MM.1S (cell line): ENCODE data around the gene INO80D.

Experiments
- DNase-seq: peaks from one replicate; pipeline ENCODE4 v3.0.0-alpha.2; 2015
- H2AFZ ChIP-seq: fragments of 300-600 bp; sonication (generic); 2 replicates; pipeline ENCODE4 v1.6.0; 2016; ENCODE audit warnings: antibody characterized with exemption, low read length
- H3F3A ChIP-seq: fragments of 300-600 bp; sonication (generic); 2 replicates; pipeline ENCODE4 v1.6.1; 2016; ENCODE audit warnings: mild to moderate bottlenecking, antibody characterized with exemption, low read length, moderate library complexity, mixed read lengths; ENCODE audit not compliant: insufficient read depth
- H3K27ac ChIP-seq: fragments of 300-600 bp; sonication (generic); 2 replicates; pipeline ENCODE4 v1.5.1; 2016; ENCODE audit warnings: mild to moderate bottlenecking, low read length
- H3K27me3 ChIP-seq: fragments of 300-600 bp; sonication (generic); replicated peaks from 2 replicates; pipeline ENCODE4 v1.6.0; 2016; ENCODE audit warnings: low read length; ENCODE audit not compliant: insufficient read depth
- H3K36me3 ChIP-seq: fragments of 300-600 bp; sonication (generic); replicated peaks from 2 replicates; pipeline ENCODE4 v1.6.1; 2016; ENCODE audit warnings: mild to moderate bottlenecking, low read length, mixed read lengths; ENCODE audit not compliant: insufficient read depth
- H3K4me1 ChIP-seq: fragments of 300-600 bp; sonication (generic); 2 replicates; pipeline ENCODE4 v1.6.1; 2016; ENCODE audit warnings: low read length, mixed read lengths
- H3K4me2 ChIP-seq: fragments of 300-600 bp; sonication (generic); 2 replicates; pipeline ENCODE4 v1.6.0; 2016; ENCODE audit warnings: low read depth, low read length
- H3K4me3 ChIP-seq: fragments of 300-600 bp; sonication (generic); 2 replicates; pipeline ENCODE4 v1.5.1; 2016; ENCODE audit warnings: low read length, mixed read lengths
- H3K79me2 ChIP-seq: fragments of 300-600 bp; sonication (generic); 2 replicates; pipeline ENCODE4 v1.6.1; 2016; ENCODE audit warnings: mixed run types, low read length, mixed read lengths
- H3K9ac ChIP-seq: fragments of 300-600 bp; sonication (generic); 2 replicates; pipeline ENCODE4 v1.6.1; 2016; ENCODE audit warnings: low read length, mixed read lengths
- H3K9me2 ChIP-seq: fragments of 300-600 bp; sonication (generic); replicated peaks from 2 replicates; pipeline ENCODE4 v1.6.1; 2016; ENCODE audit warnings: mild to moderate bottlenecking, low read length, mixed read lengths; ENCODE audit not compliant: insufficient read depth
- H3K9me3 ChIP-seq: fragments of 300-600 bp; sonication (generic); replicated peaks from 2 replicates; pipeline ENCODE4 v1.6.1; 2016; ENCODE audit warnings: mild to moderate bottlenecking, low read length, mixed read lengths; ENCODE audit not compliant: insufficient read depth
- H4K20me1 ChIP-seq: fragments of 300-600 bp; sonication (generic); 2 replicates; pipeline ENCODE4 v1.6.1; 2016; ENCODE audit warnings: mild to moderate bottlenecking, low read length, moderate library complexity, mixed read lengths; ENCODE audit not compliant: insufficient read depth
- EZH2 ChIP-seq: fragments of 300-600 bp; sonication (generic); optimal IDR thresholded peaks from 2 replicates; pipeline ENCODE3; 2017; ENCODE audit warnings: low read depth, mild to moderate bottlenecking, antibody characterized with exemption, low read length, mixed read lengths
- EZH2phosphoT487 ChIP-seq: fragments of 300-600 bp; sonication (generic); IDR thresholded peaks from 2 replicates; pipeline ENCODE4 v1.6.1; 2018; ENCODE audit warnings: antibody characterized with exemption, low read length
- TF ChIP-seq, protein P1 (sequence below): fragments of 300-600 bp; sonication (generic); IDR thresholded peaks from 2 replicates; pipeline ENCODE4 v1.5.1; 2016; ENCODE audit warnings: antibody characterized with exemption, low read length, mixed read lengths

INO80D gene

GRCh38 chr2:206069417-206069816 lies 16.6 kb downstream of the INO80D start:
- H3K9me3 ChIP-seq: no peaks in the 10 kb centered on the region
- TF ChIP-seq, protein P1, sequence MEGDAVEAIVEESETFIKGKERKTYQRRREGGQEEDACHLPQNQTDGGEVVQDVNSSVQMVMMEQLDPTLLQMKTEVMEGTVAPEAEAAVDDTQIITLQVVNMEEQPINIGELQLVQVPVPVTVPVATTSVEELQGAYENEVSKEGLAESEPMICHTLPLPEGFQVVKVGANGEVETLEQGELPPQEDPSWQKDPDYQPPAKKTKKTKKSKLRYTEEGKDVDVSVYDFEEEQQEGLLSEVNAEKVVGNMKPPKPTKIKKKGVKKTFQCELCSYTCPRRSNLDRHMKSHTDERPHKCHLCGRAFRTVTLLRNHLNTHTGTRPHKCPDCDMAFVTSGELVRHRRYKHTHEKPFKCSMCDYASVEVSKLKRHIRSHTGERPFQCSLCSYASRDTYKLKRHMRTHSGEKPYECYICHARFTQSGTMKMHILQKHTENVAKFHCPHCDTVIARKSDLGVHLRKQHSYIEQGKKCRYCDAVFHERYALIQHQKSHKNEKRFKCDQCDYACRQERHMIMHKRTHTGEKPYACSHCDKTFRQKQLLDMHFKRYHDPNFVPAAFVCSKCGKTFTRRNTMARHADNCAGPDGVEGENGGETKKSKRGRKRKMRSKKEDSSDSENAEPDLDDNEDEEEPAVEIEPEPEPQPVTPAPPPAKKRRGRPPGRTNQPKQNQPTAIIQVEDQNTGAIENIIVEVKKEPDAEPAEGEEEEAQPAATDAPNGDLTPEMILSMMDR: no peak
- TF ChIP-seq EZH2 (no peak), EZH2phosphoT487 (no peak)
- no peaks in the 10 kb centered on the region for H3K27me3 ChIP-seq
- no peak overlapping the region for H3K4me2 ChIP-seq
- H3K9ac ChIP-seq: no peak overlapping the region
- H3K36me3 ChIP-seq: no peaks in the 10 kb centered on the region; the same call in 1 of the 2 replicates
- no peaks in the 10 kb centered on the region for H3F3A ChIP-seq
- peaks cover 96% of the 10 kb centered on the region for H3K79me2 ChIP-seq
- H2AFZ ChIP-seq: no peak overlapping the region
- H3K27ac ChIP-seq: no peak overlapping the region
- no peak overlapping the region for H3K4me3 ChIP-seq
- H4K20me1 ChIP-seq: no peaks in the 10 kb centered on the region
- H3K4me1 ChIP-seq: peaks cover 8% of the 10 kb centered on the region; the same call in 1 of the 2 replicates
- H3K9me2 ChIP-seq: no peaks in the 10 kb centered on the region
- no peak for DNase-seq

- Histone ChIP-seq H3K9me3 (no peaks in the 10 kb centered on the region), H3K9me2 (no peaks in the 10 kb centered on the region), H3K36me3 (no peaks in the 10 kb centered on the region), H3K79me2 (peaks cover 95% of the 10 kb centered on the region), H3K27ac (no peak overlapping the region), H3K27me3 (no peaks in the 10 kb centered on the region), H3K4me2 (no peak overlapping the region), H3F3A (no peaks in the 10 kb centered on the region), H3K4me1 (peaks cover 5% of the 10 kb centered on the region; the same call in 1 of the 2 replicates), H3K9ac (no peak overlapping the region), H3K4me3 (no peak overlapping the region), H2AFZ (no peak overlapping the region), H4K20me1 (no peaks in the 10 kb centered on the region)
- no peak for TF ChIP-seq EZH2
- no peak for TF ChIP-seq EZH2phosphoT487
- TF ChIP-seq, protein P1: no peak
- DNase-seq: no peak
Observed at GRCh38 chr2:206068207-206068606, 17.8 kb downstream of the INO80D start.

- DNase-seq: no peak
- no peak overlapping the region for H3K9ac ChIP-seq
- no peaks in the 10 kb centered on the region; the same call in 1 of the 2 replicates for H3K36me3 ChIP-seq
- H3K9me3 ChIP-seq: no peaks in the 10 kb centered on the region
- H4K20me1 ChIP-seq: no peaks in the 10 kb centered on the region
- H3F3A ChIP-seq: no peaks in the 10 kb centered on the region
- no peak overlapping the region for H2AFZ ChIP-seq
- TF ChIP-seq, protein P1: no peak
- no peak for TF ChIP-seq EZH2phosphoT487
- no peak for TF ChIP-seq EZH2
- H3K79me2 ChIP-seq: peaks cover 87% of the 10 kb centered on the region
- peaks cover 4% of the 10 kb centered on the region; the same call in 1 of the 2 replicates for H3K4me1 ChIP-seq
- no peaks in the 10 kb centered on the region for H3K9me2 ChIP-seq
- no peak overlapping the region for H3K4me2 ChIP-seq
- no peak overlapping the region for H3K27ac ChIP-seq
- no peak overlapping the region for H3K4me3 ChIP-seq
- H3K27me3 ChIP-seq: no peaks in the 10 kb centered on the region
Observed at GRCh38 chr2:206064077-206064476, 21.9 kb downstream of the INO80D start.
